HepG2 (cell line): ENCODE measurements around the gene RAB3D. TPM values are rescaled to one million over a fixed set of nuclear protein-coding genes. Genes with fewer than 3 reads are reported as not detected.
A peak's percentile ranks its signal among the peaks of the same experiment; 100 is the strongest.
"Not testable (repeated sequence)": the region's sequence is repeated elsewhere in the genome, so short reads cannot be mapped to it uniquely, and the experiment has no call there.

Experiments
- ATAC-seq: fragments of 200-7000 bp; cut with Tn5 transposase; 3 replicates; pipeline ENCODE4 v1.9.1; 2020; ENCODE audit warnings: mild to moderate bottlenecking, moderate library complexity
- BruUV-seq: library from RNA; stranded (reverse); fragments of 400-500 nt; replicated peaks from 2 replicates; lab custom pipeline; 2021; lab: Mats Ljungman, UMichigan
- CTCF ChIA-PET: fragments of 300-600 bp; formaldehyde crosslinking; extraction: SDS; loops from one replicate; lab custom pipeline; 2021; ENCODE audit warnings: low total read pairs, inconsistent platforms, low intra/inter-chr PET ratio; lab: Yijun Ruan, JAX
- POLR2A ChIA-PET: fragments of 350-600 bp; sonication (Branson Sonifier 250); formaldehyde crosslinking; loops from one replicate; lab custom pipeline; 2020; ENCODE audit warnings: antibody characterized with exemption, inconsistent platforms; lab: Yijun Ruan, JAX
- DNase-seq: peaks from one replicate; pipeline ENCODE4 v3.0.0-alpha.2; 2015; ENCODE audit warnings: low spot score
- FAIRE-seq: peaks from 3 replicates; lab custom pipeline; 2011; peaks lifted over from hg19 to GRCh38; lab: Jason Lieb, UNC
- H2AFZ ChIP-seq: one replicate; pipeline ENCODE4 v1.6.1; 2011; ENCODE audit warnings: low read length, inconsistent platforms
- H3K27ac ChIP-seq: fragments of 300-600 bp; 3 replicates; pipeline ENCODE4 v1.8.0; 2011; ENCODE audit warnings: mixed run types, mild to moderate bottlenecking, mixed read lengths, low read length, inconsistent platforms; ENCODE audit not compliant: insufficient read depth; ENCODE audit errors: extremely low read length
- H3K27me3 ChIP-seq, 2 experiments: fragments of 200-600 bp in 1 of 2; 2 replicates in 1 of 2; 3 replicates in 1 of 2; pipeline versions ENCODE4 v1.6.0 to v1.8.0; 2011; ENCODE audit warnings: low read length in 2 of 2, mild to moderate bottlenecking in 2 of 2, moderate library complexity in 2 of 2, inconsistent platforms in 1 of 2; ENCODE audit not compliant: insufficient read depth in 2 of 2, control insufficient read depth in 1 of 2
- H3K36me3 ChIP-seq, 2 experiments: fragments of 200-600 bp in 1 of 2; replicated peaks in 1 of 2; 2 replicates in 1 of 2; 3 replicates in 1 of 2; pipeline versions ENCODE4 v1.5.1 to v1.8.0; 2011; ENCODE audit warnings: low read length in 2 of 2, inconsistent platforms in 1 of 2; ENCODE audit not compliant: insufficient read depth in 2 of 2, control insufficient read depth in 1 of 2
- H3K4me1 ChIP-seq: 2 replicates; pipeline ENCODE4 v1.5.1; 2012; ENCODE audit warnings: low read length, inconsistent platforms; ENCODE audit not compliant: insufficient read depth
- H3K4me2 ChIP-seq: 2 replicates; pipeline ENCODE4 v1.6.0; 2011; ENCODE audit warnings: low read depth, low read length, inconsistent platforms
- H3K4me3 ChIP-seq, 3 experiments: fragments of 200-600 bp in 1 of 3; sonication (generic), shearing (Covaris generic) in 1 of 3; replicated peaks in 1 of 3; 2 replicates each; pipeline ENCODE4 v1.5.1; 2011 to 2016; ENCODE audit warnings: low read length in 3 of 3, inconsistent platforms in 2 of 3, low read depth in 2 of 3, mild to moderate bottlenecking in 2 of 3, control low read depth in 1 of 3, mixed read lengths in 1 of 3; ENCODE audit not compliant: insufficient read depth in 1 of 3
- H3K79me2 ChIP-seq: one replicate; pipeline ENCODE4 v1.6.1; 2011; ENCODE audit warnings: low read length, inconsistent platforms; ENCODE audit not compliant: insufficient read depth
- H3K9ac ChIP-seq: 2 replicates; pipeline ENCODE4 v1.6.0; 2011; ENCODE audit warnings: mild to moderate bottlenecking, low read depth, low read length, inconsistent platforms; ENCODE audit not compliant: insufficient read depth
- H3K9me3 ChIP-seq: 2 replicates; pipeline ENCODE4 v1.5.1; 2012; ENCODE audit warnings: mild to moderate bottlenecking, low read length
- H4K20me1 ChIP-seq: 2 replicates; pipeline ENCODE4 v1.6.0; 2011; ENCODE audit warnings: inconsistent platforms, mild to moderate bottlenecking, low read length, moderate library complexity; ENCODE audit not compliant: insufficient read depth
- BATF2 ChIP-seq: sonication (generic); formaldehyde crosslinking; IDR thresholded peaks from 2 replicates; pipeline ENCODE4 v1.8.0; 2022; ENCODE audit warnings: mild to moderate bottlenecking, missing genetic modification reagents, moderate library complexity
- CENPX ChIP-seq: sonication (generic); formaldehyde crosslinking; IDR thresholded peaks from 2 replicates; pipeline ENCODE4 v1.9.0; 2021; ENCODE audit warnings: mild to moderate bottlenecking, missing genetic modification reagents, moderate library complexity
- JUN ChIP-seq: sonication (generic); formaldehyde crosslinking; IDR thresholded peaks from 2 replicates; pipeline ENCODE4 v1.4.0; 2020; ENCODE audit warnings: mild to moderate bottlenecking, missing genetic modification reagents
- MIXL1 ChIP-seq: IDR thresholded peaks from 2 replicates; pipeline ENCODE4 v1.6.1; 2016
- MXD1 ChIP-seq: sonication (generic); formaldehyde crosslinking; IDR thresholded peaks from 2 replicates; pipeline ENCODE4 v1.4.0; 2020; ENCODE audit warnings: mild to moderate bottlenecking, missing genetic modification reagents
- SALL1 ChIP-seq: sonication (generic); formaldehyde crosslinking; IDR thresholded peaks from 2 replicates; pipeline ENCODE4 v1.8.0; 2022; ENCODE audit warnings: mild to moderate bottlenecking, missing genetic modification reagents
- SATB2 ChIP-seq: sonication (generic); formaldehyde crosslinking; IDR thresholded peaks from 2 replicates; pipeline ENCODE4 v1.5.0; 2020; ENCODE audit warnings: missing genetic modification reagents
- YEATS4 ChIP-seq: sonication (generic); formaldehyde crosslinking; IDR thresholded peaks from 2 replicates; pipeline ENCODE4 v1.4.0; 2020; ENCODE audit warnings: missing genetic modification reagents, borderline replicate concordance
- ZNF121 ChIP-seq: sonication (generic); formaldehyde crosslinking; IDR thresholded peaks from 2 replicates; pipeline ENCODE4 v1.5.0; 2020; ENCODE audit warnings: mild to moderate bottlenecking, missing genetic modification reagents
- ZNF468 ChIP-seq: sonication (generic); formaldehyde crosslinking; IDR thresholded peaks from 2 replicates; pipeline ENCODE4 v1.8.0; 2022; ENCODE audit warnings: mild to moderate bottlenecking, moderate library complexity, missing genetic modification reagents
- ZNF530 ChIP-seq: sonication (generic); formaldehyde crosslinking; IDR thresholded peaks from 2 replicates; pipeline ENCODE4 v1.5.0; 2020; ENCODE audit warnings: low read depth, mild to moderate bottlenecking, missing genetic modification reagents
- ZNF574 ChIP-seq: sonication (generic); formaldehyde crosslinking; IDR thresholded peaks from 2 replicates; pipeline ENCODE4 v1.4.0; 2020; ENCODE audit warnings: missing genetic modification reagents
- ZNF761 ChIP-seq: sonication (generic); formaldehyde crosslinking; conservative IDR thresholded peaks from 2 replicates; pipeline ENCODE4 v1.4.0; 2020; ENCODE audit warnings: mild to moderate bottlenecking, missing genetic modification reagents
- ZNF879 ChIP-seq: sonication (generic); formaldehyde crosslinking; IDR thresholded peaks from 2 replicates; pipeline ENCODE4 v1.8.1; 2023; ENCODE audit warnings: missing genetic modification reagents
- ZSCAN31 ChIP-seq: sonication (generic); formaldehyde crosslinking; IDR thresholded peaks from 2 replicates; pipeline ENCODE4 v1.5.0; 2020; ENCODE audit warnings: low read depth, mild to moderate bottlenecking, missing genetic modification reagents
- WGBS: methylation state at CpG from one replicate; pipeline ENCODE4 v1.1.6; 2017; ENCODE audit warnings: low lambda C conversion rate; 5-methylcytosine and 5-hydroxymethylcytosine counted together
- in situ Hi-C: cut with HindIII; loops from 2 replicates; pipeline ENCODE4 v1.10.0; 2017; ENCODE audit warnings: low pct_unique_long_range_greater_than_20kb; ENCODE audit not compliant: extremely low pct_ligation_motif_present
- intact Hi-C: fragments of 100-400 bp; cut with micrococcal nuclease; formaldehyde crosslinking; loops from one replicate; pipeline ENCODE4 v1.10.0; 2022; ENCODE audit not compliant: unreplicated experiment
- polyA plus RNA-seq, 8 experiments: library from polyadenylated mRNA; depleted of rRNA in 3 of 8; stranded (reverse) in 7 of 8; unstranded in 1 of 8; fragments of >200 nt; fragmentation: Illumina TruSeq in 4 of 8; extraction: Trizol in 4 of 8; gene quantifications; 2 replicates each; pipeline versions ENCODE4 v1.2.1 to v1.2.3, GENCODE V29; 2011 to 2016; ENCODE audit warnings: low read depth in 4 of 8, missing spikeins in 1 of 8, mixed read lengths in 1 of 8; ENCODE audit not compliant: insufficient read depth in 1 of 8
- total RNA-seq, 5 experiments: library from RNA; depleted of rRNA; stranded (reverse); fragments of >200 nt; fragmentation: Illumina TruSeq; extraction: Trizol; gene quantifications; 2 replicates each; pipeline ENCODE4 v1.2.3, GENCODE V29; 2016; ENCODE audit warnings: low read depth in 1 of 5

RAB3D gene
- total and polyA plus RNA-seq, 2 of the 13 experiments (the other 11 are each of a cell fraction or from before 2014, with no cell fraction given): 2.0 to 16.1 TPM

GRCh38 chr19:11320278-11320995, 19.0 kb downstream of the RAB3D start:
- H3K27ac ChIP-seq, intact Hi-C loops, BruUV-seq, H3K4me3 ChIP-seq, H3K79me2 ChIP-seq, POLR2A ChIA-PET, ATAC-seq, H3K27me3 ChIP-seq, in situ Hi-C loops, H3K9ac ChIP-seq, H3K36me3 ChIP-seq, H3K4me2 ChIP-seq, H3K9me3 ChIP-seq, H4K20me1 ChIP-seq, FAIRE-seq, DNase-seq, H2AFZ ChIP-seq, CTCF ChIA-PET: not testable (repeated sequence)
- WGBS: 67% methylated on average over 8 of the region's 9 CpGs
- peak; percentile 62; the same call in 1 of the 2 replicates for TF ChIP-seq ZNF121 (CRISPR knock-in tag)
- H3K4me1 ChIP-seq: peaks cover 39% of the 10 kb centered on the region

GRCh38 chr19:11306337-11306736, 33.1 kb downstream of the RAB3D start:
- no peak overlapping the region for H3K27ac ChIP-seq
- H3K4me3 ChIP-seq: no peak overlapping the region
- no peaks in the 10 kb centered on the region for H3K36me3 ChIP-seq
- in situ Hi-C loops (no loop called here), intact Hi-C loops (no loop called here)
- H3K9ac ChIP-seq: no peak overlapping the region
- ChIA-PET POLR2A (interaction anchor here (1.4 kb wide), 1 partner anchor 69 kb away, joined by 3 read pairs; no protein-coding TSS in a partner anchor), CTCF (no interaction called here)
- H3K4me1 ChIP-seq: peaks cover 17% of the 10 kb centered on the region
- H2AFZ ChIP-seq: no peak overlapping the region
- no peaks in the 10 kb centered on the region for H4K20me1 ChIP-seq
- DNase-seq: no peak
- no peak for FAIRE-seq
- no peaks in the 10 kb centered on the region for H3K9me3 ChIP-seq
- WGBS: 49% methylated on average over 9 of the region's 9 CpGs
- no peaks in the 10 kb centered on the region for H3K79me2 ChIP-seq
- no peak for ATAC-seq
- H3K4me2 ChIP-seq: no peak overlapping the region
- no TSS peak for BruUV-seq
- H3K27me3 ChIP-seq: peaks cover 0 to 13% of the 10 kb centered on the region in 2 experiments; a peak in 3 of 5 replicates
- TF ChIP-seq MIXL1 (CRISPR knock-in tag): no peak
- no peak for TF ChIP-seq JUN (CRISPR knock-in tag)
- TF ChIP-seq BATF2: no peak
- TF ChIP-seq ZNF530 (CRISPR knock-in tag): no peak
- no peak for TF ChIP-seq ZNF879
- TF ChIP-seq ZSCAN31 (CRISPR knock-in tag): no peak
- TF ChIP-seq ZNF574 (CRISPR knock-in tag): no peak
- TF ChIP-seq YEATS4: no peak
- no peak for TF ChIP-seq SALL1 (CRISPR knock-in tag)
- no peak for TF ChIP-seq SATB2 (CRISPR knock-in tag)
- TF ChIP-seq CENPX (CRISPR knock-in tag): no peak
- no peak for TF ChIP-seq ZNF468 (CRISPR knock-in tag)
- no peak for TF ChIP-seq MXD1 (CRISPR knock-in tag)
- TF ChIP-seq ZNF761 (CRISPR knock-in tag): no peak
